Tongue (tissue), 2 donors: ENCODE data around the gene URB1. TPM values are rescaled to one million over a fixed set of nuclear protein-coding genes. Genes with fewer than 3 reads are reported as not detected.
"Not testable (repeated sequence)": the region's sequence is repeated elsewhere in the genome, so short reads cannot be mapped to it uniquely, and the experiment has no call there.

Source experiments
- DNase-seq: peaks from one replicate; pipeline ENCODE4 v3.0.0-alpha.2; 2015
- total RNA-seq: library from RNA; depleted of rRNA; stranded (reverse); fragments of >200 nt; gene quantifications from one replicate; pipeline ENCODE4 v1.2.3, GENCODE V29; 2014

The URB1 gene
- total RNA-seq, 1 donor from 2014 or later = 25.0 TPM

- no peak for DNase-seq
These were observed 21.6 kb downstream of the URB1 start for GRCh38 chr21:32370998-32371766.

GRCh38 chr21:32368961-32369360 is 23.9 kb downstream of the URB1 start:
- not testable (repeated sequence) for DNase-seq

GRCh38 chr21:32368386-32368785 is 24.4 kb downstream of the URB1 start:
- no peak for DNase-seq

- DNase-seq = no peak
These were observed 25.7 kb downstream of the URB1 start for GRCh38 chr21:32367158-32367557.

GRCh38 chr21:32366191-32366590 is 26.6 kb downstream of the URB1 start:
- no peak for DNase-seq

- DNase-seq = no peak
These were observed 28.0 kb downstream of the URB1 start for GRCh38 chr21:32364796-32365195.

- DNase-seq = peak; percentile 70
These were observed 28.4 kb downstream of the URB1 start for GRCh38 chr21:32364387-32364786.

- peak; percentile 45 for DNase-seq
These were observed 32.3 kb downstream of the URB1 start for GRCh38 chr21:32360401-32360975.

GRCh38 chr21:32359719-32360260 is 33.0 kb downstream of the URB1 start:
- no peak for DNase-seq

GRCh38 chr21:32356874-32357395 is 35.9 kb downstream of the URB1 start:
- DNase-seq = no peak

- no peak for DNase-seq
These were observed 39.7 kb downstream of the URB1 start for GRCh38 chr21:32353002-32353711.

GRCh38 chr21:32352526-32352925 is 40.3 kb downstream of the URB1 start:
- peak; percentile 60 for DNase-seq

- no peak for DNase-seq
These were observed 41.4 kb downstream of the URB1 start for GRCh38 chr21:32351428-32351827.

GRCh38 chr21:32350981-32351380 is 41.8 kb downstream of the URB1 start:
- DNase-seq = no peak

GRCh38 chr21:32350211-32350980 is 42.4 kb downstream of the URB1 start:
- DNase-seq = no peak

- no peak for DNase-seq
These were observed 43.4 kb downstream of the URB1 start for GRCh38 chr21:32349333-32349944.

- DNase-seq = peak; percentile 37
These were observed 44.0 kb downstream of the URB1 start for GRCh38 chr21:32348604-32349332.

GRCh38 chr21:32347977-32348376 is 44.8 kb downstream of the URB1 start:
- peak; percentile 57 for DNase-seq

GRCh38 chr21:32347351-32347750 is 45.5 kb downstream of the URB1 start:
- no peak for DNase-seq

GRCh38 chr21:32346951-32347350 is 45.9 kb downstream of the URB1 start:
- no peak for DNase-seq
